ENCODE data around the gene PDE6A. TPM values are rescaled to one million over a fixed set of nuclear protein-coding genes. Genes with fewer than 3 reads are reported as not detected.

The PDE6A gene
- total RNA-seq, 2 experiments from 2014 or later: not detected

GRCh38 chr5:149816661-149817060 lies 127.9 kb downstream of the PDE6A start:
- Mint-ChIP-seq H3K27ac (no peak overlapping the region), H3K4me3 (no peak overlapping the region), H3K4me1 (no peaks in the 10 kb centered on the region), H3K27me3 (no peaks in the 10 kb centered on the region), H3K36me3 (ENCODE audit: low read depth) (no peaks in the 10 kb centered on the region), H3K9me3 (no peaks in the 10 kb centered on the region)
- ChIA-PET CTCF (interaction anchor here (1.1 to 4.3 kb wide), 4 partner anchors 11 to 174 kb away, joined by 3 to 22 read pairs (median 4); no protein-coding TSS in a partner anchor), POLR2A (no interaction called here)
- no peak for DNase-seq

- no peak overlapping the region for H3K27ac Mint-ChIP-seq
- H3K4me3 Mint-ChIP-seq: no peak overlapping the region
- H3K4me1 Mint-ChIP-seq: no peaks in the 10 kb centered on the region
- no peaks in the 10 kb centered on the region for H3K27me3 Mint-ChIP-seq
- POLR2A ChIA-PET: no interaction called here
- CTCF ChIA-PET: no interaction called here
- no peaks in the 10 kb centered on the region for H3K36me3 Mint-ChIP-seq (ENCODE audit: low read depth)
- H3K9me3 Mint-ChIP-seq: no peaks in the 10 kb centered on the region
- no peak for DNase-seq
Observed at GRCh38 chr5:149811453-149811852, 133.1 kb downstream of the PDE6A start.

- H3K4me3 Mint-ChIP-seq: no peak overlapping the region
- H3K36me3 Mint-ChIP-seq (ENCODE audit: low read depth): no peaks in the 10 kb centered on the region
- DNase-seq: no peak
- no peaks in the 10 kb centered on the region for H3K27me3 Mint-ChIP-seq
- POLR2A ChIA-PET: no interaction called here
- no peak overlapping the region for H3K27ac Mint-ChIP-seq
- no peaks in the 10 kb centered on the region for H3K4me1 Mint-ChIP-seq
- CTCF ChIA-PET: no interaction called here
- no peaks in the 10 kb centered on the region for H3K9me3 Mint-ChIP-seq
Observed at GRCh38 chr5:149810856-149811255, 133.7 kb downstream of the PDE6A start.

- no peaks in the 10 kb centered on the region for H3K9me3 Mint-ChIP-seq
- CTCF ChIA-PET: no interaction called here
Observed at GRCh38 chr5:149809931-149810691, 134.5 kb downstream of the PDE6A start.

GRCh38 chr5:149808264-149808982 lies 136.2 kb downstream of the PDE6A start:
- no peaks in the 10 kb centered on the region for H3K4me1 Mint-ChIP-seq
- H3K27ac Mint-ChIP-seq: no peak overlapping the region
- H3K4me3 Mint-ChIP-seq: no peak overlapping the region
- ChIA-PET POLR2A (no interaction called here), CTCF (no interaction called here)
- H3K27me3 Mint-ChIP-seq: no peaks in the 10 kb centered on the region
- no peaks in the 10 kb centered on the region for H3K9me3 Mint-ChIP-seq
- no peak for DNase-seq
- H3K36me3 Mint-ChIP-seq (ENCODE audit: low read depth): no peaks in the 10 kb centered on the region

More at GRCh38 chr5:149809931-149810691, 134.5 kb downstream of the PDE6A start:
- Mint-ChIP-seq H3K36me3 (ENCODE audit: low read depth) (no peaks in the 10 kb centered on the region), H3K27me3 (no peaks in the 10 kb centered on the region), H3K4me3 (no peak overlapping the region), H3K4me1 (no peaks in the 10 kb centered on the region), H3K27ac (no peak overlapping the region)
- POLR2A ChIA-PET: no interaction called here
- no peak for DNase-seq

Other genes with a start within 250 kb of the PDE6A start
- gene PPARGC1B, start 214.5 kb downstream of the PDE6A start, total RNA-seq: 1 to 10 TPM; 2.7 to 2.8 TPM
- 1 to 10 TPM; 8.3 to 8.4 TPM for gene SLC26A2, start 16.0 kb upstream of the PDE6A start, total RNA-seq
- gene TIGD6, start 55.9 kb upstream of the PDE6A start, total RNA-seq: 1 to 10 TPM; 2.0 to 2.3 TPM
- gene HMGXB3, start 55.9 kb upstream of the PDE6A start, total RNA-seq: 10 to 100 TPM; 41.6 to 44.1 TPM
- under 1 TPM in 1 of 2 experiments, not detected in 1; 0.25 TPM for gene CSF1R, start 141.8 kb upstream of the PDE6A start, total RNA-seq
- 1 to 10 TPM; 7.2 to 9.0 TPM for gene PDGFRB, start 211.1 kb upstream of the PDE6A start, total RNA-seq
- gene CDX1, start 222.0 kb upstream of the PDE6A start, total RNA-seq: not detected
- not detected for gene SLC6A7, start 245.3 kb upstream of the PDE6A start, total RNA-seq

Measured in activated CD4-positive, alpha-beta memory T cell treated with anti-CD3 and anti-CD28 coated beads, Interleukin-2, amount 10 ng/mL, durations not matched to agents 7 days and 5 days (primary cell).